ENCODE measurements around the gene MLXIPL.
"Not testable (repeated sequence)": the region's sequence is repeated elsewhere in the genome, so short reads cannot be mapped to it uniquely, and the experiment has no call there.

DNA sequence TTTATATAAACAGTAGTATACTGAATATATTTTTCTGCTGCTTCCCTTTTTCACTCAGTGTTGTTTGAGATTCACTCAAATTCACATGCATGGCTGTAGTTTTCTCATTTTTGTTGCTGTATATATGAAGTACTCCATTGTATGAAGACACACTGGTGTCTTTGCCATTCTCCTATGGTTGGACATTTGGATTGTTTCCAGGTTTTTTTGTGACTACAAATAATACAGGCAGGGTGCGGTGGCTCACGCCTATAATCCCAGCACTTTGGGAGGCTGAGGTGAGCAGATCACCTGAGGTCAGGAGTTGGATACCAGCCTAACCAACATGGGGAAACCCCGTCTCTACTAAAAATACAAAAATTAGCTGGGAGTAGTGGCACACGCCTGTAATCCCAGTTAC, 36.3 kb upstream of the MLXIPL start:
- not testable (repeated sequence) for TF ChIP-seq EZH2 (IDR thresholded peaks at IDR 0.05; ENCODE audit: borderline replicate concordance, low read depth, low read length, poor library complexity, severe bottlenecking)
- TF ChIP-seq, protein P1, sequence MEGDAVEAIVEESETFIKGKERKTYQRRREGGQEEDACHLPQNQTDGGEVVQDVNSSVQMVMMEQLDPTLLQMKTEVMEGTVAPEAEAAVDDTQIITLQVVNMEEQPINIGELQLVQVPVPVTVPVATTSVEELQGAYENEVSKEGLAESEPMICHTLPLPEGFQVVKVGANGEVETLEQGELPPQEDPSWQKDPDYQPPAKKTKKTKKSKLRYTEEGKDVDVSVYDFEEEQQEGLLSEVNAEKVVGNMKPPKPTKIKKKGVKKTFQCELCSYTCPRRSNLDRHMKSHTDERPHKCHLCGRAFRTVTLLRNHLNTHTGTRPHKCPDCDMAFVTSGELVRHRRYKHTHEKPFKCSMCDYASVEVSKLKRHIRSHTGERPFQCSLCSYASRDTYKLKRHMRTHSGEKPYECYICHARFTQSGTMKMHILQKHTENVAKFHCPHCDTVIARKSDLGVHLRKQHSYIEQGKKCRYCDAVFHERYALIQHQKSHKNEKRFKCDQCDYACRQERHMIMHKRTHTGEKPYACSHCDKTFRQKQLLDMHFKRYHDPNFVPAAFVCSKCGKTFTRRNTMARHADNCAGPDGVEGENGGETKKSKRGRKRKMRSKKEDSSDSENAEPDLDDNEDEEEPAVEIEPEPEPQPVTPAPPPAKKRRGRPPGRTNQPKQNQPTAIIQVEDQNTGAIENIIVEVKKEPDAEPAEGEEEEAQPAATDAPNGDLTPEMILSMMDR (conservative IDR thresholded peaks at IDR 0.05; ENCODE audit: low read depth, low read length): not testable (repeated sequence)
